H1 (cell line): ENCODE data around the gene GNG13. TPM values are rescaled to one million over a fixed set of nuclear protein-coding genes. Genes with fewer than 3 reads are reported as not detected.

Experiments
- BRCA1 ChIP-seq: IDR thresholded peaks from 2 replicates; pipeline ENCODE4 v1.6.1; 2012; ENCODE audit warnings: low read depth, low read length, improper control_type of control experiment
- CHD2 ChIP-seq: IDR thresholded peaks from 2 replicates; pipeline ENCODE4 v1.6.1; 2012; ENCODE audit warnings: low read length, improper control_type of control experiment
- KDM1A ChIP-seq: fragments of 200-600, 300-600 bp; sonication (generic); IDR thresholded peaks from 2 replicates; pipeline ENCODE4 v1.7.1; 2016; ENCODE audit warnings: mild to moderate bottlenecking, low read length, borderline replicate concordance
- KDM5A ChIP-seq: fragments of 200-600 bp; IDR thresholded peaks from 2 replicates; pipeline ENCODE4 v1.7.1; 2012; ENCODE audit warnings: mild to moderate bottlenecking, low read length, inconsistent platforms, mixed read lengths
- MAFK ChIP-seq: IDR thresholded peaks from 2 replicates; pipeline ENCODE4 v1.6.1; 2012; ENCODE audit warnings: low read depth, mild to moderate bottlenecking, improper control_type of control experiment, low read length
- RBBP5 ChIP-seq: IDR thresholded peaks from 2 replicates; pipeline ENCODE4 v1.7.1; 2012; ENCODE audit warnings: low read depth, mild to moderate bottlenecking, inconsistent platforms, low read length, moderate library complexity, borderline replicate concordance
- SAP30 ChIP-seq: fragments of 300-600 bp; sonication (generic); IDR thresholded peaks from 2 replicates; pipeline ENCODE4 v1.7.1; 2012; ENCODE audit warnings: low read length, moderate library complexity, mild to moderate bottlenecking, inconsistent platforms; ENCODE audit not compliant: insufficient read depth, insufficient replicate concordance
- SIX5 ChIP-seq: IDR thresholded peaks from 2 replicates; pipeline ENCODE4 v1.6.1; 2011; ENCODE audit warnings: mild to moderate bottlenecking, low read depth, low read length
- SP1 ChIP-seq: IDR thresholded peaks from 2 replicates; pipeline ENCODE4 v1.6.1; 2011; ENCODE audit warnings: low read depth, low read length
- YY1 ChIP-seq: IDR thresholded peaks from 2 replicates; pipeline ENCODE4 v1.6.1; 2011; ENCODE audit warnings: low read depth, mild to moderate bottlenecking, low read length
- polyA plus RNA-seq, 7 experiments: library from polyadenylated mRNA; depleted of rRNA in 3 of 7; stranded (reverse) in 5 of 7; unstranded in 2 of 7; fragments of >200 nt in 5 of 7; fragments of 200-250 nt in 2 of 7; gene quantifications; 1 replicate in 5 of 7; 2 replicates in 1 of 7; 4 replicates in 1 of 7; pipeline versions ENCODE4 v1.2.1 to v1.2.3, GENCODE V29; 2011 to 2013; ENCODE audit warnings: missing spikeins in 2 of 7, mixed read lengths in 2 of 7
- total RNA-seq: library from RNA; stranded (reverse); fragmentation: NEBNext Ultra II Directional; extraction: Animal tissue kit (Norgen Biotek cat#: 25700); gene quantifications from 2 replicates; pipeline ENCODE4 v1.2.1, GENCODE V29; 2021
- TF ChIP-seq, protein P1 (sequence below): fragments of 300-600 bp; sonication (generic); IDR thresholded peaks from 2 replicates; pipeline ENCODE4 v1.7.1; 2012; ENCODE audit warnings: low read length, moderate library complexity, mild to moderate bottlenecking, inconsistent platforms; ENCODE audit not compliant: insufficient replicate concordance
- TF ChIP-seq, protein P2 (sequence below): IDR thresholded peaks from 2 replicates; pipeline ENCODE4 v1.6.1; 2011; ENCODE audit warnings: low read depth, mild to moderate bottlenecking, low read length; ENCODE audit not compliant: insufficient read depth

The GNG13 gene
- total and polyA plus RNA-seq, 2 of the 8 experiments (the other 6 are each of a cell fraction or from before 2014, with no cell fraction given): not detected

DNA sequence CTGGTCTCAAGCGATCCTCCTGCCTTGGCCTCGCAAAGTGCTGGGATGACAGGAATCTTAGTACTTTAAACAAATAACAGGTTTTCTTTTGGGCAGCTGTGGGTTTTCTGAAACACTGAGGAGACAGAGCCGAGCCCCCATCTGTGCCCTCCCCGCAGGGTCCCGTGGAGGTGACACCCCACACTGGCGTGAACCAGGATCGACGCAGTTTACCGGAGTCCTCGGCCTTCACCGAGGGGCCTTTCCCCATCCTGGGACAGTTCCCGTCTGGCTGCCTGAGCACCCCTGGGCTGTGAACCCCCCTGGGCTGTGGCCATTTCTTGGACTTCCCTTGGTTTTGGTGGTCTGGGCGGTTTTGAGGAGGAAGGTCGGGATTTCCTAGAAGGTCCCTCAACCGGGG is 15.3 kb upstream of the GNG13 start (continued):
- TF ChIP-seq, protein P1, sequence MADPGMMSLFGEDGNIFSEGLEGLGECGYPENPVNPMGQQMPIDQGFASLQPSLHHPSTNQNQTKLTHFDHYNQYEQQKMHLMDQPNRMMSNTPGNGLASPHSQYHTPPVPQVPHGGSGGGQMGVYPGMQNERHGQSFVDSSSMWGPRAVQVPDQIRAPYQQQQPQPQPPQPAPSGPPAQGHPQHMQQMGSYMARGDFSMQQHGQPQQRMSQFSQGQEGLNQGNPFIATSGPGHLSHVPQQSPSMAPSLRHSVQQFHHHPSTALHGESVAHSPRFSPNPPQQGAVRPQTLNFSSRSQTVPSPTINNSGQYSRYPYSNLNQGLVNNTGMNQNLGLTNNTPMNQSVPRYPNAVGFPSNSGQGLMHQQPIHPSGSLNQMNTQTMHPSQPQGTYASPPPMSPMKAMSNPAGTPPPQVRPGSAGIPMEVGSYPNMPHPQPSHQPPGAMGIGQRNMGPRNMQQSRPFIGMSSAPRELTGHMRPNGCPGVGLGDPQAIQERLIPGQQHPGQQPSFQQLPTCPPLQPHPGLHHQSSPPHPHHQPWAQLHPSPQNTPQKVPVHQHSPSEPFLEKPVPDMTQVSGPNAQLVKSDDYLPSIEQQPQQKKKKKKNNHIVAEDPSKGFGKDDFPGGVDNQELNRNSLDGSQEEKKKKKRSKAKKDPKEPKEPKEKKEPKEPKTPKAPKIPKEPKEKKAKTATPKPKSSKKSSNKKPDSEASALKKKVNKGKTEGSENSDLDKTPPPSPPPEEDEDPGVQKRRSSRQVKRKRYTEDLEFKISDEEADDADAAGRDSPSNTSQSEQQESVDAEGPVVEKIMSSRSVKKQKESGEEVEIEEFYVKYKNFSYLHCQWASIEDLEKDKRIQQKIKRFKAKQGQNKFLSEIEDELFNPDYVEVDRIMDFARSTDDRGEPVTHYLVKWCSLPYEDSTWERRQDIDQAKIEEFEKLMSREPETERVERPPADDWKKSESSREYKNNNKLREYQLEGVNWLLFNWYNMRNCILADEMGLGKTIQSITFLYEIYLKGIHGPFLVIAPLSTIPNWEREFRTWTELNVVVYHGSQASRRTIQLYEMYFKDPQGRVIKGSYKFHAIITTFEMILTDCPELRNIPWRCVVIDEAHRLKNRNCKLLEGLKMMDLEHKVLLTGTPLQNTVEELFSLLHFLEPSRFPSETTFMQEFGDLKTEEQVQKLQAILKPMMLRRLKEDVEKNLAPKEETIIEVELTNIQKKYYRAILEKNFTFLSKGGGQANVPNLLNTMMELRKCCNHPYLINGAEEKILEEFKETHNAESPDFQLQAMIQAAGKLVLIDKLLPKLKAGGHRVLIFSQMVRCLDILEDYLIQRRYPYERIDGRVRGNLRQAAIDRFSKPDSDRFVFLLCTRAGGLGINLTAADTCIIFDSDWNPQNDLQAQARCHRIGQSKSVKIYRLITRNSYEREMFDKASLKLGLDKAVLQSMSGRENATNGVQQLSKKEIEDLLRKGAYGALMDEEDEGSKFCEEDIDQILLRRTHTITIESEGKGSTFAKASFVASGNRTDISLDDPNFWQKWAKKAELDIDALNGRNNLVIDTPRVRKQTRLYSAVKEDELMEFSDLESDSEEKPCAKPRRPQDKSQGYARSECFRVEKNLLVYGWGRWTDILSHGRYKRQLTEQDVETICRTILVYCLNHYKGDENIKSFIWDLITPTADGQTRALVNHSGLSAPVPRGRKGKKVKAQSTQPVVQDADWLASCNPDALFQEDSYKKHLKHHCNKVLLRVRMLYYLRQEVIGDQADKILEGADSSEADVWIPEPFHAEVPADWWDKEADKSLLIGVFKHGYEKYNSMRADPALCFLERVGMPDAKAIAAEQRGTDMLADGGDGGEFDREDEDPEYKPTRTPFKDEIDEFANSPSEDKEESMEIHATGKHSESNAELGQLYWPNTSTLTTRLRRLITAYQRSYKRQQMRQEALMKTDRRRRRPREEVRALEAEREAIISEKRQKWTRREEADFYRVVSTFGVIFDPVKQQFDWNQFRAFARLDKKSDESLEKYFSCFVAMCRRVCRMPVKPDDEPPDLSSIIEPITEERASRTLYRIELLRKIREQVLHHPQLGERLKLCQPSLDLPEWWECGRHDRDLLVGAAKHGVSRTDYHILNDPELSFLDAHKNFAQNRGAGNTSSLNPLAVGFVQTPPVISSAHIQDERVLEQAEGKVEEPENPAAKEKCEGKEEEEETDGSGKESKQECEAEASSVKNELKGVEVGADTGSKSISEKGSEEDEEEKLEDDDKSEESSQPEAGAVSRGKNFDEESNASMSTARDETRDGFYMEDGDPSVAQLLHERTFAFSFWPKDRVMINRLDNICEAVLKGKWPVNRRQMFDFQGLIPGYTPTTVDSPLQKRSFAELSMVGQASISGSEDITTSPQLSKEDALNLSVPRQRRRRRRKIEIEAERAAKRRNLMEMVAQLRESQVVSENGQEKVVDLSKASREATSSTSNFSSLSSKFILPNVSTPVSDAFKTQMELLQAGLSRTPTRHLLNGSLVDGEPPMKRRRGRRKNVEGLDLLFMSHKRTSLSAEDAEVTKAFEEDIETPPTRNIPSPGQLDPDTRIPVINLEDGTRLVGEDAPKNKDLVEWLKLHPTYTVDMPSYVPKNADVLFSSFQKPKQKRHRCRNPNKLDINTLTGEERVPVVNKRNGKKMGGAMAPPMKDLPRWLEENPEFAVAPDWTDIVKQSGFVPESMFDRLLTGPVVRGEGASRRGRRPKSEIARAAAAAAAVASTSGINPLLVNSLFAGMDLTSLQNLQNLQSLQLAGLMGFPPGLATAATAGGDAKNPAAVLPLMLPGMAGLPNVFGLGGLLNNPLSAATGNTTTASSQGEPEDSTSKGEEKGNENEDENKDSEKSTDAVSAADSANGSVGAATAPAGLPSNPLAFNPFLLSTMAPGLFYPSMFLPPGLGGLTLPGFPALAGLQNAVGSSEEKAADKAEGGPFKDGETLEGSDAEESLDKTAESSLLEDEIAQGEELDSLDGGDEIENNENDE: no peak
- TF ChIP-seq SIX5 (no peak), SAP30 (no peak), YY1 (no peak), KDM1A (no peak), CHD2 (no peak), BRCA1 (no peak), MAFK (no peak), RBBP5 (no peak), KDM5A (no peak), SP1 (no peak)
- TF ChIP-seq, protein P2, sequence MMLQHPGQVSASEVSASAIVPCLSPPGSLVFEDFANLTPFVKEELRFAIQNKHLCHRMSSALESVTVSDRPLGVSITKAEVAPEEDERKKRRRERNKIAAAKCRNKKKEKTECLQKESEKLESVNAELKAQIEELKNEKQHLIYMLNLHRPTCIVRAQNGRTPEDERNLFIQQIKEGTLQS: no peak
